Tongue (tissue), 2 donors: Measurements from ENCODE around the gene INCENP. TPM values are rescaled to one million over a fixed set of nuclear protein-coding genes. Genes with fewer than 3 reads are reported as not detected.
A peak's percentile ranks its signal among the peaks of the same experiment; 100 is the strongest.
"Not testable (repeated sequence)": the region's sequence is repeated elsewhere in the genome, so short reads cannot be mapped to it uniquely, and the experiment has no call there.

Source experiments
- DNase-seq: peaks from one replicate; pipeline ENCODE4 v3.0.0-alpha.2; 2015
- total RNA-seq: library from RNA; depleted of rRNA; stranded (reverse); fragments of >200 nt; gene quantifications from one replicate; pipeline ENCODE4 v1.2.3, GENCODE V29; 2014

The INCENP gene
- 16.8 TPM for total RNA-seq

DNA sequence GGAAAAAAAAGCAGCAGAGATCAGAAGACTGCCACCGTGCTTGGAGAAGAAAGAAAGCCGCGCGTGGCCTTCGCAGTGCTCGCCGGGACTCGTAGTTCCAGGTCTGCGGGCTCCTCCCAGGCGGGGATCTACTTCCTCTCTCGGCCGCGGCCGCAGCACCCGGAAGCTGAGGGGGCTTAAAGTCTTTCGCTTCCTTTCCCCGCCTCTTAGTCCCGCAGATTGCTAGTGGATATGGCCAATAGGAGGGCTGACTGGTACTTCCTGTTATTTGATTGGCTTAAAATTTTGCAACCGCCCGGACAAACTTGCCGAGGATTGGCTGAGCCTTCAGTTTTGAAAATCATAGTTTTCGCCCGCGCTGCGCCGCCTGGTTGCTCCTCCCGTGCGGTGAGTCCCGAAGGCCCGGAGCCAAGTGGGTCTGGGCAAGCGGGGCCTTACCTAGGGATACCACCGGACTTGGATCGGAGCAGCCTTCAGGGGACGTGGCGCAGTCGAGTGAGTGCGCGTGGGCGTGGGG, at the start of gene INCENP:
TSS of gene INCENP (plus strand) at position 343 of the 517 bp plus-strand sequence. CDS start 4,151 bp downstream, outside the sequence.
- peak; percentile 100 for DNase-seq

DNA sequence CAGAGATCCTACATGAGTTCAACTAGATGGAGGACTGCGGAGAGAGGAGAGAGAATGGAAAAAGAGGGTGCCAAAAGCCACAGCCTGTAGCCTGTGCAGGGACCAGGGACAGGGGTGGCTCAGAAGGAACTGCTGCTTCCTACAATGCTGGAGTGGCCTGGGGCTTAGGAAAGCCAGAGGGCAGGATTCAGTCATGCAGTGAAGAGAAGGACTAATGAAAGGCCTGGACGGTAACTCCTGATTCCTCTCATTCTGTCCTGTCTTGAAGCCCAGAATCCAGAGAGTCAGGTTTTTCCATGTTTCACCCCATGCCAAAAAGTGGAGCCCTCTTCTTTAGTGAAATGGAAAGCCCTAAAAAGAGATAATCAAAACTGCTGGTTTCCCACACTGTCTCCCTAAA, 48.4 kb upstream of the INCENP start:
- no peak for DNase-seq

DNA sequence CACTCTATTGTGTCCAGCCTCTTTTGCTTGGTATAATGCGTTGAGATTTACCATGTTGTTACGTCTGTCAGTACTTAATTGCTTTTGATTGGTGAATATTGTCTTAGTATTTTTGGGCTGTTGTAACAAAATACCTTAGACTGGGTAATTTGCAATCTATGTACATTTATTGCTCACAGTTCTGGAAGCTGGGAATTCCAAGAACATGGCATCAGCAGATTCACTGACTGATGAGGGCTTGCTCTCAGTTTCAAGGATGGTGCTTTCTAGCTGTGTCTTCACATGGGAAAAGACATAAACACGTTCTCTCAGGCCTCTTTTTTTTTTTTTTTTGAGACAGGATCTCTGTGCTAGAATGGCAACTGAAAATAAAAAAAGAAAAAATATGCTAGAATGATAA, 46.7 kb upstream of the INCENP start:
- DNase-seq: no peak

DNA sequence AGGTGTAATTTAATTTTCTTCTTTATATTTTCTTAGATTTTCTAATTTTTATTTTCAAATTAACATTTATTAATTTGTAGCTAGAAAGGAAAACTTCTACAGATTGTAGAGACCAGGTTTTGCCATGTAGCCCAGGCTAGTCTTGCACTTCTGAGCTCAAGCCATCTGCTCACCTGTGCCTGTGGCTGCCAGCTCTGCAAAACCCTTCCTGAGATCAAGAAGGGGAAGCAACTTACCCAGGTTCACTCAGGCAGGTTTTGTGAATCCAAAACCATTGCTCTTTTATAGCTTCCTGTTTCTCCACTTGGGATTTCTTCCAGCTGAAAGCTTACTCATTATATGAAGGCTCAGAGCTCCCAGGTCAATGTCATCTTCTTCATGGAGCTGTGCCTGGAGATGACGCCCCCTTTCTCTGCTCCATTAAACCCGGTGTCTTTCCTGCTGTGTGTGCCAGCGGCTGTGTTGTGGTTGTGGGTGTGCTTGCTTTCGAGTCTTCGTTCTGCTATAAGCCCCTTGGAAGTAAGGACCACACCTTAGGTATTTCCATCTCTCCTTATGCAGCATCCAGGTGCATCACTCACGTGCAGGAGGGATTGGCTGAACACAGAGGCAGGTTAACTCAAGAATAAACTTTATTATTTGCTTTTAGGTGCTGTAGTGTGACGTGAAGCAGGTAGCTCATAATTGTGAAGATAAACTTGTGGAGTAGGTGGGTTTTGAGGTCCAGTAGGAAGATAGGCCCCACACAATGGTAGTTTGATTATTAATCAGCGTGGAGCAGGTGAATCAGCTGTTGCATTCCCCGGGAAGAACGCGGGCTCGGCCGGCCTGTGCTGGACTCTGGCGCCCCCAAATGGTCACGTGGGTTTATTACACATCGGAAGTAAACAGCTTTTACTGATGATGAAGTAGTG, 42.2 kb upstream of the INCENP start:
- DNase-seq: peak; percentile 82

DNA sequence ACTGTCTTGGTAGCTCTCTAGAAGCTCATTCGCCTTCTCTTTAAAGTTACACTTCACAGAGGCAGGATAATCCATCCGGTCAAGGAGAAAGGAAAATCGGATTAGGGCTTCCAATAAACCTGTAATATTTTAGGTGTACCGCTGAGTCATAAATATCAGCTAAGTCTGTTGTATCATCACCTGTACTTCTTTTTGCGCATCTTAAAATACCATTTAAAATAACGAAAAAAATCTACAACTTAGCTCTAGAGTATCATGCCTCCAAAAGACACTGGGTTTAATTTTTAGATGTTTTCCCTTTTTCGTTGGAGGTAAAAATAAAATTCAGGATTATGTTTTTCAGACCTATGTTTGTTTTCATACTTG, 41.5 kb upstream of the INCENP start:
- no peak for DNase-seq

DNA sequence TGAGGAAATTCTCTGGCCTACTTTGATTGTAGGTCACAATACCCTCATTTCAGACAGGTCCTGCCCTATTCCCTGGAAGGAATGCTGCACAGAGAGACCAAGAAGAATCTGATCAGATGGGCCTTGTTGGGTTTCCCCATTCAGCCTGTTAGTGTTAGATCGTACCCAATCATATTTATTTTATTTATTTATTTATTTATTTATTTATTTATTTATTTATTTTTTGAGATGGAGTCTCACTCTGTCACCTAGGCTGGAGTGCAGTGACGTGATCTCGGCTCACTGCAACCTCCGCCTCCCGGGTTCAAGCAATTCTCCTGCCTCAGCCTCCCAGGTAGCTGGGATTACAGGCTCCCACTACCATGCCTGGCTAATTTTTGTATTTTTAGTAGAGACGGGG, 39.0 kb upstream of the INCENP start:
- DNase-seq: not testable (repeated sequence)

DNA sequence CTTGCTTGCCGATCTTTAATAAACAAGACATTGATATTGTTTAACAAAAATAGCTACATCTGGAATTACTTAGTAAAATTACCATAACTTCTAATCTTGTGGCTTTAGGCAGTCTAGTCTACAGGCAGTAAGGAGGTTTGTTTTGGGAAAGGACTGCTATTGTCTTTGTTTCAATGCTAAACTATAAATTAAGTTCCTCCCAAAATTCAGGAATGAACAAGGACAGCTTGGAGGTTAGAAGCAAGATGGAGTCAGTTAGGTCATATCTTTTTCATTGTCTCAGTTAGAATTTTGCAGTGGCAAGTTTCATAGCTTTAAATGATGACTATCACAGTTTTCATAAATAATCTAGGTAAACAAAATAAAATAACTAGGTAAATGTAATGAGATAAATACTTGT, 36.1 kb upstream of the INCENP start:
- DNase-seq: no peak

DNA sequence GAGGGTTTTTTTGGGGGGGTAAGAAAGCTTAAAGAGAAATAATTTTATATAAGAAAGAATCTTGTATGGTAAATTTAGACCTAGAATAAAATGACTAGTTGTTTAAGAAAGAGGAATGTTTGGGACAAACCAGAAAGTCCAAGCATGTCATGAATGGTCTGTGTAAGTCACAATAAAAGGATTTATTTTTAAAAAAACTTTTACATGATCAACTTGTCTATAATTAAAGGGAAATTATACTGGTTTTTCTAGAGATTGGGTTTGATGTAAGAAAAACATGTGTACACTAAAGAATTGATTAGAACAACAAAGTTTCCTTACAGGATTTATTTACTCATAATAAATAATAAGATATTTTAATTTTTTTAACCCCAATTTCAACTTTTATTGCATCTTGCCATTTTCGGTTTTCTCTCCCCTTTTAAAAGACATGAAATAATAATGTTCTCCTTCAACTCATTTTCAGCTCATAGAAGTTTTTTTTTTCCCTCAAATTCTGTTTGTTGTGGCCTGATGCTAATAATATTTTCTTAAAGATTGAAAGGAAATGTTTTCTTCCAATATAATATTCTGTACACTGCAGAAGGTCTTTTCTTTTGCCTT, 35.4 kb upstream of the INCENP start:
- no peak for DNase-seq

DNA sequence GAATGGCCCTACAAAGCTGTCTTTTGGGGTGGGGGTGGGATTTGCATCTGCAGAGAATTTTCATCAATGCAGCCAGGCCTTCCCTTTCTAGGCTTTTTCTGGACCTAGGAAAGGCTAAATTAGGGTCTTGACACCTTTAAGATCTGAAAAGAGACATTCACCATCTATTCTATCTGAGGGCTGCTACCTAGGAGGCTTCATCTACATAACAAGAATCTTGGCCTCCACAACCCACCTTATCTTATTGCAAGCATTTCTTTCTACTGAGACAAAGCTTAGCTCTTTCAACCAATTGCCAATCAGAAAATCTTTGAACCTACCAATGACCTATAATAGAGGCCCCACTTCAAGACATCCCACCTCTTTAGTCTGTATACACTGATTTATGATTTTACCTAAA, 20.7 kb upstream of the INCENP start:
- DNase-seq: no peak

DNA sequence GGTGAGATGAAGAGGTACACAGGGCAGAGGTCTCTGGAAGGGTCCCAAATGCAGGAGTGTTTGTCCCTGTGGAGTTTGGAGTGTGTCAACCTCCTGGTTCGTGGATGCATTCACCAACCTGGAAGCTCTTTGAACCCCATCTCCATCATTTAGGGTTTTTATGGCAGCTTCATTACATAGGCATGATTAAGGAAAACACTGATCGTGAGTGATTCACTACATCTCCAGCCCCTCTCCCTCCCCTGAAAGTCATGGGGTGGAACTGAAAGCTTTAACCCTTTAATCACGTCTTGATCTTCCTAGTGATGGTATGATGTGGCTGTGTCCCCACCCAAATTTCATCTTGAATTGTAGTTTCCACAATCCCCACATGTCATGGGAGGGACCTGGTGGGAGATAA, 19.8 kb upstream of the INCENP start:
- no peak for DNase-seq

DNA sequence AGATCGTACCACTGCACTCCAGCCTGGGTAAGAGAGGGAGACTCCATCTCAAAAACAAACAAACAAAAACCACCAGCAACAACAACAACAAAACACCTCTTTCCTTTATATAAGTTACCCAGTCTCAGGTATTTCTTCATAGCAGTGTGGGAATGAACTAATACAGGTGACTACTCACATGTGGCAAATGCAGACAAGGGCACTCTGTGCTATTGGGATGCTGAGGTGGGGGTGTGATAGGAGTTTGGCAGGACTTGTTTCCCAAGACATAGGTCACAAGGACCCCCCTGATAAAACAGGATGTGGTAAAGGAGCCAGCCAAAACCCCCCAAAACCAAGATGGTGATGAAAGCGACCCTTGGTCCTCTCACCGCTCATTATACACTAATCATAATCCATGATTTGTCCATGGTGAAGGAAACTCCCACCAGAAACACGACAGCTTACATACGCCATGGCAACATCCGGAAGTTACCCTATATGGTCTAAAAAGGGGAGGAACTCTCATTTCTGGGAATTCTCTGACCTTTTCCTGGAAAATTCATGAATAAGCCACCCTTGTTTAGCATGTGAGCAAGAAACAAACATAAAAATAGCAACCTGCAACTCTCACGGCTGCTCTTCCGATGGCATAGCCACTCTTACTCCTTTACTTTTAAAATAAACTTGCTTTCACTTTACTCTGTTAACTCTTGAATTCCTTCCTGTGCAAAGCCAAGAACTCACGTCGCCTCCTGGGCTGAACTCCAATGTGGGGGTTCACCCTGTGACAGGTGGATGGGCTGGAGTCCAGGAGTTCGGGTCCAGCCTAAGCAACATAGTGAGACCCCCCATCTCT, 18.8 kb upstream of the INCENP start:
- DNase-seq: peak; percentile 72

DNA sequence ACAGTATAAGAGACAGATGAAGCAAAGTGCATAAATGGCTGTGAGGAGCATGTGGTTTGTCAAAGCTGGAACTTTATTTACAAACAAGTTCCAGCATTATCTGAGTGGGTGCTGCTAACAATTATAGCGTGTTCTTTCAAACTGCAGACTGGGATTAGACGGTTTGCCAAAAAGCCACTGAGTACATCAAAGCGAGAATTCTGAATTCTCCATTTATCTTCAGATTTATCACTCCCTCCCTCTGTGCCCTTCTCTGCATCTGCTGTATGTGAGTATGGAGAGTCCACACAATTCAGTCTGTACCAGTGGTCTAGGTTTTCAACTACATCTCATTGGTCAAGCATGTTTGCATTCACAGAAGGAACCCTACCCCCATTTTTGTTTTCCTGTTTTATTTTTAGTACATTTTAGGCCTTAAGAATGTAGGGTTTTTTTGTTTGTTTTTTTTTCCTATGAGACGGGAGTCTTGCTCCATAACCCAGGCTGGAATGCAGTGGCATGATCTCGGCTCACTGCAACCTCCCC, 18.1 kb upstream of the INCENP start:
- DNase-seq: peak; percentile 12

DNA sequence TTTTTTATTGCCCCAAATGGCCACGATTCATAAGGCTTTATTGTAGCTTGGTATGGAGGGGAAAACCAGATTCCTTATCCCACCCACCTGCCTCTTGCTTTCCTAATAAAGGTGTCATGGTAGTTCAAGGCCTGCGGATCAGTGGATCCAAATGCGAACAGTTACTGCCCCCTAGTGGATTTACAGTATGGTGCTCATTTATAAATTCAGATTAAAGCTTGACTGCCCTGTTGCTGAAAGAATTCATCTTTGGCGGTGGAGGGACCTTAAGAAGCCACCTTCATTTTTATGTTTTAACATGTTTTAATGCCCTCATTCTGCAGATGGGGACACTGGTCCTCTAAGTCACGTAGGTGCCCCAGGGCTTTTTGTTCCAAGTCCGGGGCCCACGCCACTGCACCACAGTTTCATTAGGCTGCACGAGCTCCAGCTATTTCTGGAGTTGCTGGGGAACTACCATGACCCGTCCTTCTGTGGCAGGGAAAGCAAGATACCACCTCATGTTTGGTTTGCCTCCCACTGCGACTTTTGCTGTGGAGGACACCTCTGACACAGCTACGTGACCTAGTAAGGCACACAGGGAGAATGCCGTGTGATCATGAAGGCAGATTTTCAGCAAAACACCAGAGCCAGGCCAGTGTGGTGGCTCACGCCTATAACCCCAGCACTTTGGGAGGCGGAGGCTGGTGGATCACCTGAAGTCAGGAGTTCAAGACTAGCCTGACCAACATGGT, 15.6 kb upstream of the INCENP start:
- peak; percentile 84 for DNase-seq

DNA sequence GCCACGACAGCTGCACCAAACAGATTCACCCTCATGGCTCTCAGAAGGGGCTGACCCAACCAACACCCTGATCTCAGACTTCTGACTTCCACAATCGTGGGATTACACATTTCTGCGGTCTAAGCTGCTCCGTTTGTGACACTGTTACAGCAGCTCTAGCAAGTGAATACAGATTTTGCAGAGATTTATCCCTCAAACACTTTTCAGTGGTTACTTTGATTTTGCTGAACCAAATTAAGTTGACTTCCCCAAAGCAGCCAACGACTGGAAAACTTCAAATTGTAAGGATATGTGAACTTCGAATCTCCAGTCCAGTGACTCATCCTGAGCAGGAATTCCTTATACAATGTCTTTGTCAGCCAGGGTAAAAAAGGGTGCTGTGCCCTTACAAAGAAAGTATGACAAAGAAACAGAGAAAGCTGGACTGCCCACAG, 14.8 kb upstream of the INCENP start:
- DNase-seq: no peak

DNA sequence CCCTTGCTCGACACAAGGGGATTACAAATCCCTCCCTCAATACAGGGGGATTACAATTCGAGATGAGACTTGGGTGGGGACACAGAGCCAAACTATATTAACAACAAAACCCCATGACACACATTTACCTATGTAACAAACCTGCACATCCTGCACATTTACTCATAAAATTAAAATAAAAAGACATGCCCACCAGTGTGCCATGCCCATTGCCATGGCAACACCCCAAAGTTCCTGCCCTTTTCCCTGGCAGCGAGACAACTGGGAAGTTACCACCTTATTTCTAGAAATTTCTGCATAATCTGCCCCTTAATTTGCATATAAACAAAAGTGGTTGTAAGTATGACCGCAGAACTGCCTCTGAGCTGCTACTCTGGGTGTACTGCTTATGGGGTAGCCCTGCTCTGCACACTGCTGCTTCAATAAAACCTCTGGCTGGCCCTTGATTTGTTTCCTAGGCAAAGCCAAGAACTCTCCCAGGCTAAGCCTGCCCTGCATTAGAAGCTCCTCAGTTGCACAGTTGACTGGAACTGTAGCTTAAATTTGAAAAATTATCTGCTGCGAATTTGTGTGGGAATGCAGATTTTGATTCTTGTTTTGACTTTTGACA, 8.6 kb upstream of the INCENP start:
- DNase-seq: no peak

DNA sequence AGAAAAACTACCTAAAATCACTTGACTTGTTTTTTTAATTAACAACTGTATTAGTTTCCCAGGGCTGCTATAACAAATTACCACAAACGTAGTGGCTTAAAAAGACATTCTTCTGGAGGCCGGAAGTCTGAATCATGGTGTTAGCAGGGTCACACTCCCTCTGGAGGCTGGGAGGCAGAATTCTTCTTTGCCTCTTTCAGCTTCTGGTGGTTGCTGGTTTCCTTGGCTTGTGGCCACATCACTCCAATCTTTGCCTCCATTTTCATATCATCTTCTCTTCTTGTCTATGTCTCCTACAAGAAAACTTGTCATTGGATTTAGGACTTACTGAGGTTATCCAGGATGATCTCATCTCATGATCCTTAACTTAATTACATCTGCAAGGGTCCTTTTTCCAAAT, 7.4 kb upstream of the INCENP start:
- DNase-seq: no peak

DNA sequence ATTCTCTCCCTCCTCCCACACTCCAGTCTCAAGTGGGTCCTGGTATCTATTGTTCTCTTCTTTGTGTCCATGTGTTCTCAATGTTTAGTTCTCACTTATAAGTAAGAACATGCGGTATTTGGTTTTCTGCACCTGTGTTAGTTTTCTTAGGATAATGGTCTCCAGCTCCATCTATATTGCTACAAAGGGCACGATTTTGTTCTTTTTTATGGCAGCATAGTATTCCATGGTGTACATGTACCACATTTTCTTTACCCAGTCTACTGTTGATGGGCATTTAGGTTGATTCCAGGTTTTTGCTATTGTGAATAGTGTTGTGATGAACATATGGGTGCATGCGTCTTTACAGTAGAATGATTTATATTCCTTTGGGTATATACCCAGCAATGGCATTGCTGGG, 4.2 kb upstream of the INCENP start:
- no peak for DNase-seq

DNA sequence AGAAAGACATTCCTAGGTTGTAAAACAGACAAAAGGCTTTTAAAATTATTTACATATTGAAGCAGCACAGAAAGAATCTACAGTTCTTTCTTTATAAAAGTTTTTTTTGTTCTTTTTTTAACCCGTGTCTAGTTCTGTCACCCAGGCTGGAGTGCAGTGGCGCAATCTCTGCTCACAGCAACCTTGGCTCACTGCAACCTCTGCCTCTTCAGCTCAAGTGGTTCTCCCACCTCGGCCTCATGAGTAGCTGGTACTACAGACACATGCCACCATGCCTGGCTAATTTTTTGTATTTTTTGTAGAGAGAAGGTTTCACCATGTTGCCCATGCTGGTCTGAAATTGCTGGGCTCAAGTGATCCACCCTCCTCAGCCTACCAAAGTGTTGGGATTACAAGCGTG, 3.8 kb upstream of the INCENP start:
- DNase-seq: no peak

DNA sequence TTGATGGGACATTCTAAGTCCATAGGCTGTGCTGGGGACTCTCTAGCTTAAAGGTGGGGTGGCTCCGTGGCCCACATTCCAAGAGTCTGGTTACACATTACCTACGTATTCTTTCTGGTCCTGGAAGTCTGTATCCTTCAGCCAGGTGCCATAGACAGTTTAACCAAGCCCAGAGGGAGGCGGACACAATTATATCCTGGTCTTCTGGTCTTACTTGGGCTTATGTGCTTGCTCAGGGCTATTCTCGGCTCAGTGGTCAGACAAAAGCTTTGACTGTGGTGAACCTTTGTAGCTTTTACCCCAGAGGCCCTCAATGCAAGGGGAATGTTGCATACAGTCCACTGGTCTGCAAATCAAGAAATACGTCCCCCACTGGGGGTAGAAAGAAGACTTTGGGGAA, 3.4 kb upstream of the INCENP start:
- DNase-seq: no peak

DNA sequence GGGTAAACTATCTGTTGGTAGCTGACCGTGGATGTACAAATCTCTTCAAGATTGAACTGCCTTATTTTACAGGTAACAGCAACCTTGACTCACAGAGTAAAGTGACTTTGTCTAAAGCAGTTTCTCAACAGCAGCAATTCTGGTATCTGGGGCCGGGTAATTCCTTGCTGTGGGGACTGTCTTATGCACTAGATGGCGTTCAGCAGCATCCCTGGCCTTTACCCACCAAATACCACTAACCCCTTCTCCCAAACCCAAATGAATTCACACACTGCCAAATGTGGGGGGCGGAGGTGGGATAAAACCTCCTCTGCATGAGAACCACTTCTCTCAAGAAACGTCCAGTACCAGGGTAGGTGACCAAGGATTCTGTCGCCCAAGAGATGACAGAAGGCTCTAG, 1.7 kb upstream of the INCENP start:
- peak; percentile 5 for DNase-seq
